Stimulated activated CD4-positive, alpha-beta T cell treated with anti-CD3 and anti-CD28 coated beads, Interleukin-1b, Interleukin-23, amount 100 ng/mL, for 24 hours (primary cell): ENCODE measurements around the gene FZR1.

Source experiments
- DNase-seq, 4 experiments: peaks; one replicate each; pipeline ENCODE4 v3.0.0-alpha.2; 2020; ENCODE audit warnings: low read depth in 4 of 4, low spot score in 1 of 4

Gene FZR1

DNA sequence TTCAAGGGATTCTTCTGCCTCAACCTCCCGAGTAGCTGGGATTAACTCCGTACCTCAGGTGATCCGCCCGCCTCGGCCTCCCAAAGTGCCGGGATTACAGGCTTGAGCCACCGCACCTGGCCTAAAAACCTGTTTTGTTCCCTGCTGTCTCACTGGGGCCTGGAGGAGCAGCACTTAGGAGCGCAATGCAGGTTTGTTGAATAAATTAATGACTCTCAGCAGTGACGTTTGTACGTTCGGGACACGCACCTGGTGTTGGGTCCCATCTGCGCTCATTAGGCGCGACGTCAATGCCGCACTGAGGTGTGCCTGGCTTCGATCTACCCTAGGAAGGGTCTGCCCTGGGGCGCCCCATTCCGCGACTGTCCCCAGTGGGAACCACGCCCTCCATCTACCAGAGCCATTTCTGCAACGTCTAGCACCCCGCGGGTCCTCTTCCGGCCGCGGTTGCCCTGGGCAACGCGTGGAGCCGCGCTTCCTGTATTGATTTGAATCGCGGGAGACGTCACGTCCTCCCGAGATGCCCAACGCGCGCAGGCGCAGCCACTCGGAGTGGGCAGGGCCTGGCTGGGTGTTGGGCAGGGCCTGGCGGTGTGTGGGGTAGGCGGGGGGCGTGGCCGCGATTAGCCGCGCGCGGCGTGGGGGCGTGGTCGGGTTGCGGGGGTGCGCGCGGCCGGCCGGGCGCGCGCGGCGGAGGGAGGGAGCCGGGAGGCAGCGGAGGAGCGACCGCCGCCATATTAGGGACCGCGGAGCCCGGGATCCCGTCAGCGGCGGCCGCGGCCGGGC, at the start of gene FZR1:
Gene FZR1, plus strand, starts transcription at position 714 of the 786 bp plus-strand sequence. CDS start 16,679 bp downstream, outside the sequence.
- DNase-seq: peak; percentile 96 to 99 (median 98)

DNA sequence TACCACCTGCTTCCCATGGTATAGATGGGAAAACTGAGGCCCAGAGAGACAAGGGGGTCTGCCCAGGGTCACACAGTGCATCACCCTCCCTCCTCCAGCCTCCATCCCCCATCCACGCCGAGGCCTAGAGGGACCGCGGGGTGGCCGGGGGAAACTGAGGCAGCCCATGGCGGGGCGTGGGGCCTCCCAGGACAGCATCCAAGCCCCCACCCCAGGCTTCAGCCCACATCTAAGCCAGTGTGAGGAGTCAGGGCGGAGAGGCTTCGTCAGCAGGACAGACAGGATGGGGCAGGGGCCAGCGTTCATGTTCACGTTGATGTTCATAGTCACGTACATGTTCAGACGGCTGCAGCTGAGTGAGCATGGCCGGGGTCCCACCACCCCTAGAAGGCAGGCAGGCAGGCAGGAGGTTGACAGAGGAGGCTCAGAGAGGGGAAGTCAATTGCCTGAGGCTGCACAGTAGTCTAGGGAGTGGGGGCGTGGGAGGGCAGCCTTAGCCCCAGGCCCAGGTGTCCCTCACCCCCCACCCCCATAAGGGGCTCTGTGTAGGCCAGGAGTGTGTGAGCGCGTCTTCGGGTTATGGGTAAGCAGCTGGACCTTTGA, 49.1 kb upstream of the FZR1 start:
- no peak for DNase-seq

DNA sequence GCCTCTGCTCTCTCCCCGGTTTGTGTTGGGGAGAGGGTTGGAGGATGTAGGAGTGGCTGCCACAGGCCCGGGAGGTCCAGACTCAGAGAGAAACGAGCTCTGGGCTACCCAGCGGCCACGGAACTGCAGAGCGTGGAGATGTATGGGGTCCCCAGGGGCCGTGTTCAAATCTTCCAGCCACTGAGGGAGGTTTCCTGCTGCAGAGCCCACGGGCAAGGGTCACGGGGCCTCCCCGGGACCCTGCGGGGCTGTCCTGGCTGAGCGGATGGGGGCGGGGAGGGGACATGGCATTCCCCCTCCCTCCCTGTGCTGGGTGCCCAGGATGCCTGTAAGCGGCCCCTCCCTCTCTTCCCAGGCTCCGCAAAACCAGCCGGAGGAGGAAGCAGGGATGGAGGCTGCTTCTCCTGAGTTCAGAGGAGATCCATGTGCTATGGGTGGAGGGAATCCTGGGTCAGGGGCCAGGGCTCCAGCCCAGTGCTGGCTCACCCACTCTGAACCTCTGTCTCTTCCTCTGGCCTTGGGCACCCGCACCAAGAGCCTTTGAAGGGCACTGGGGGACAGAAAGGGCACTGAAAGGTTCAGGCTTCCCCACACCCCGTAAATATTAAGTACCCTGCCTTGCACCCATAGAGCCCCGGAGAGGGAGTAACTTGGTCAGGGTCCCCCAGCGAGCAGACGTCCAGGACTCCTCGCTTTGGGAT, 48.4 kb upstream of the FZR1 start:
- DNase-seq: no peak

DNA sequence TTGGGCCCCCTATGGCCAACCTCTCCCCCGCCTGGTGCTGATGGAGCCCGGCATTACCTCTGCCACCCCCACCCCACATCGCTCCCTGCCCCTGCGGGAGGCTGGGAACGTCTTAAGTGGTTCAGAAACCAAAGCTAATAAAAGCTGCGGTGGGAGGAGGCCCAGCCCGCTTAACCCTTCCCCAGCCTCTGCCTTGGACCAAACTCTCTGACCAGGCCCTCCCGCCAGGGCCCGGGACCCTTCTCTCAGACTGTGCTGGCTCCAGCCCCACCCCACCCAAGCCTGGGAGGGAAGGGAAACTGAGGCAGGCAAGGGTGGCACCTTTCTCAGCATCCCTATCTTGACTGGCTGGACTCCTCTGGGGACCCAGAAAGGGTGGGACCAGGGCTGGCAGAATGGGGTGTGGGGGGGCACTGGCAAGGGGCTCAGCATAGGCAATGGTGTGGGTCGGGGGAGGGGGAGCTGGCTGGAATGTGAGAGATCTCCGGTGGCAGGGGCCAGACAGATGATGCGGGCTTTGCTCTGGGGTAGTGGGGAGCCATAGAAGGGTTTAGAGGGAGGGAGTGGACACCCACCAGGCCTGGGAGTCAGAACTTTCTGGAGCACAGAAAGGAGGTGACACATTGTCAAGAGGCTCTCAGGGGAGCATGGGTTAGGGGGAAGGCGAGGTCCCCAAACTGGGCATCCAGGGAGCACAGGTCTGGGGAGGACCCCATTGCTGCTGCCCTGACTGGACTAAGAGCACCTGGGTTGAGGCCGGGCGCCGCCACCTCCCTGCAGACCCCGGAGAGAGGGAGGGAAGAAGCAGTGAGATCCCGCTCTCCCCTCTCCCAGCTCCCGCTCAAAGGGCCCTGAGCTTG, 47.7 kb upstream of the FZR1 start:
- no peak for DNase-seq

DNA sequence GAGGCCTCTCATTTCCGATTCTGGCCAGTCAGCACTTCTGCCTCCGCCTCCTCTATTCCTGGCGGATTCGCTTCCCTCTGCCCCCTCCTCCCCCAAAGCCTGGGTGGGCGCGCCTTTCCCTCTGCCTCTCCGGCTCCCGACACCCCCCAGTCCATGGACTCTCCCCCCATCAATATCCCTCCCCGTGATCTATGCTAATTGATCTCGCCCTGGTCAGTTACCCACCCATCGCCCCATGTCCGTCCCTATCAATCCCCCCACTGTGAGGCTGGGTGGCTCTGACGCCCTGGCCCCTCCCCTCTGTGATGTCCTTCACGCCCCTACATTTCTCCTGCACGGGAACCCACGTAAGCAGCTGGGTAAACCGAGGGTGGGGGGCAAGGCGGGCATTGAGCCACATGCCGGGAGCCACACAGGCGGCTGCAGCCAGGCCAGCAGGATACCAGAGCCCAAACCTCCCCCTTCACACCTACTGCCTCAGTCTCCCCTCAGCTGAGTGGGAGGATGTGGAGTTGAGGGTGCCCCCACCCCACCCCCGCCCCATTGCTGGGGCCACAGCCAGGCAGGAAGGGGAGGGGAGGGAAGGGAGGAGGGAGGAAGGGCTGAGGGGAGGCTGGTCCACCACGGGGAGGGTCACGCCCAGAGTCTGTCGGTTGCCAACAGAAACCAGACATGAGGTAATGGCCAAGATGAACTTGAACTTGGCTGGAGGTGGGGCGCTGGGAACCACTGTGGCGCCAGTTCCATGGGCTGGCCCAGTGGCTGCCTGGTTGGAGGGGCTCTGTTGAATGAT, 46.8 kb upstream of the FZR1 start:
- no peak for DNase-seq

DNA sequence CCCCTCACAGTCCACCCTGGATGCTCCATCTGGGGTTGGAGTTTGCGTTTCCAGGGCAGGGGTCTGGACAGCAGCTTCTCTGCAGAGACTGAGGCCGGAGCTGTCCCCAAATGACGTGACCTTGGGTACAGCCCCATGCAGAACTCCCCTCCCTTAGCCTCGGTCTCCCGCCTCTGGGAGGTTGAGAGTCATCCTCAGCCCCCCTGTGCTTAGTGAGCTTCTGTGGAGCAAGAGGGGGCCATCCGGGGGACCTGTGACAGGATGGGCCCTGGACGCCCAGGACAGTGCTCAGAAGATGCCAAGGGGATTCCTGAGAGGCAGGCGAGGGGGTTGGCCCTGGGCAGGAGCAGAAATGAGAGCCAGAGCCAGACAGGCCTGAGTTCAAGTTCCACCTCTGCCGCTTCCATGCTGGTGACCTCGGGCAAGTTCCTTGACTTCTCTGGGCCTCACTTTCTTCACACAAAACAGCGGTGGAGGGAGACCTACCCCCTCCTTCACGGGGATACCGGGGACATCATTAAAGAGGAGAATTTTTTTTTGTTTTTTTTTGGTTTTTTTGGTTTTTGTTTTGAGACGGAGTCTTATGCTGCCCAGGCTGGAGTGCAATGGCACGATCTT, 46.0 kb upstream of the FZR1 start:
- DNase-seq: no peak

DNA sequence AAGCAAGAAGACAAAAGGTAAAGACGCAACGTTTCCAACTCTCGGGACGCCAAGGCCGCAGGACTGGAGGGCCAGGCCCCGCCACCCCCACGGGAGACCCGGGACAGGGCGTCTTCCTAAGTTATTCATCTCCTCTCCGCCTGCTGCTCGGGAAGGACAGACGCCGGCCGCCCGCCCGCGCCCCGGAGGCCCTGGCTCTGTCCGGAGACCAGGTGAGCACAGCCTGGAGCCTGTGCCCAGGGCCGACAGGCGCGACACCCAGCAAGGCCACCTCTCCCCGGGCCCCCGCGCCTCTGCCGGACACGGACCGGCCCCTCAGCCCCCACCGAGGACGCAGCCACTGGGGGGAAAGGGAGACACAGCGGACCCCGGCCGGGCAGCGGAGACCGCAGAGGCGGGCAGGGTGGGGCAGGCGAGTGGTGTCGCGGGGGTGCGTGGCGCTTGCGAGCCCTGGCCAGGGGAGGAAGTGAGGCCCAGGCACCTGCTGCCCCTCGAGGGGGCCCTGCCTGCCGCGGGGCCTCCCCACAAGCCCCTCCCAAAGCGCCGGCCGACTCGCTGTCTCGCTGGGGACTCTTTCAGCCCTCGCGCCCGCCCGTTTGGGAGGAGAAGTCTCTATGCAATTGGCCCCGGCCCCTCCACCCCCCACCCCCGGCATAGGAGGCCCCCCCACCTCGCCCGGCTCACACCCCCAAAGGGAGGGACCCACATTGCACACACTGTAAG, 43.0 kb upstream of the FZR1 start:
- no peak for DNase-seq

DNA sequence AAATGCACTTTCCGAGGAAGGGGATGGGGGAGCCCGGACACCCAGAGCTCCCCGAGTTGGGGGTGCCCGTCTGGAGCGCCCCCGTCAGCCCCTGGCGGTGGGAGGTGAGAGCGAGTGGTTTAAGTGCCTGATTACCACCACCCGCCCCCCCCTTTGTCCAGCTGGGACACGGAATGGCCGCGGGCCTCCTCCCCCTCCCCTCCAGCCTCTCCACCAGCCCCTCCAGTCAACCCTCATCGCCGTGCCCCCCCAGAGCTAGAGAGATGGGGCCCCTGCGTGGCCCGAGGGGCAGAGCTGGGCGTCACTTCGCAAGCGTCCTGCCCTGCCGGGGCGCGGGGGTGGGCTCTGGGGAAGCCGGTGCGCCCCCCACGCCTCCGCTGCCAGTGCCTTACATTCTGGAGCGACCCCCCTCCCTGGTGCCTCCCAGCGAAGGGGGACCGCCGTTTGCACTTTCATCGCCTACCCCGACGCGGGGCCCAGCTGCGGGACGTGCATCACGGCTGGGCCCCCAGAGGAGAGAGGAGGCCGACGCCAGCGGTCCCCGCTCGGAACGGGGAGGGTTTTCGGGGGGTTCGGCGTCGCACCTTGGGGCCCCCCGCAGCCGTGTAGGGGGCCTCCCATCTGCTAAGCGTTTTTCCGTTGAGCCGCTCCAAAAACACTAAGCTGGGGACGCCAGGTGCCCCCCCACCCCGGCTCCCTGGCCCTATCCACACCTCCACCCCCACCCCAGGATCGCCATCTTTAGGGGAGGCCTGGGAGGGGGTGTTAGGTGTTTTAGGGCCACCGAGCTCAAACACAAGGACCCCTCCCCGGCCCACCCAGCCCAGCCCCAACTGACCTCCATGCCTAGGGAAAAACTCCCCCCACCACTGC, 42.2 kb upstream of the FZR1 start:
- no peak for DNase-seq

DNA sequence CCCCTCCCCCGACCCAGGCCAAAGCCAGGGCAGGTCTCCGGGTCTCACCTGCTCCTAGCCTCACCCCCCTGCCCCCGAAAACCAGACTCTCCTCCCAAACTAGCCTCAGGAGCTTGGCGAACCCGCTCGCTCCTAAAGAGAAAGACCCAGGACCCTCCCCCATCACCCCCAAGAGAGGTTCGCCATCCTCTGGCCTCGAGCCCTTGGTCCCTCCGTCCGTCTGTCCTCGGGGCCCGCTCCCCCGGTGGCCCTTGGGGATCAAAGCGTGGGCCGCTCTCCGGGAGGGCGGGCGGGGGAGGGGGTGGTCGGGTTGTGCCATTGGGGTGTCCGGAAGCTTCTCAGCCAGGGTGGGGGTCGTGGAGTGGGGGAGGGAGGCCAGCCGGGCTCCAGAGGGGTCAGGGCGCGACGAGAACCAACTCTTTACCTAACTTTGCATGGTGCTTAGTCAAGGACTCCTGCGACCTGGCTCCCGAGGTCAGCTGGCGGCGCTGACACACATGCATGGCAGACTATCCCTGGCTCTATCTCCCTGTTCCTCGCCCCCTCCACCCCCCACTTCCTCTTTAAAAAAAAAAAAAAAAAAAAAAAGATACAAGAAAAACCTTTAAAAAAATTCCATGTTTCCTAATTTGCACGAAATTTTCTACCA, 41.4 kb upstream of the FZR1 start:
- no peak for DNase-seq

DNA sequence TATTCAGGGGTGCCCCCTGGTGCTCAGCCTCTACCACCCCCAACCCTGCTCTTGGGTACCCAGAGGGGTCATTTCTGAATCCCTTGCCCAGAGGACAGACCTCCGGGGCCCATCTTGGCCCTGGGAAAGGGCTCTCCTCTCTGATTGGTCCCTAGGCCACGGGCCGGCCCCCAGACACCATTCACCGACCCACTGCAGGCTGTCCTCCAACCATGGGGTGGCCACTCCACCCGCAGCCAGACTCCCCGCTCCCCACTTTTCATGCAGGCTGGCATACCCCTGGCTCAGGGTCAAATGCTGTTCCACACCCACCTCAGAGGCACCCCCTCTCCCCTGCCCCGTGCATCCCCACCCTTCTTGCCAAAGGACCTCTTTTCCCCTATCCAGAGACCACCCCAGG, 40.6 kb upstream of the FZR1 start:
- no peak for DNase-seq

DNA sequence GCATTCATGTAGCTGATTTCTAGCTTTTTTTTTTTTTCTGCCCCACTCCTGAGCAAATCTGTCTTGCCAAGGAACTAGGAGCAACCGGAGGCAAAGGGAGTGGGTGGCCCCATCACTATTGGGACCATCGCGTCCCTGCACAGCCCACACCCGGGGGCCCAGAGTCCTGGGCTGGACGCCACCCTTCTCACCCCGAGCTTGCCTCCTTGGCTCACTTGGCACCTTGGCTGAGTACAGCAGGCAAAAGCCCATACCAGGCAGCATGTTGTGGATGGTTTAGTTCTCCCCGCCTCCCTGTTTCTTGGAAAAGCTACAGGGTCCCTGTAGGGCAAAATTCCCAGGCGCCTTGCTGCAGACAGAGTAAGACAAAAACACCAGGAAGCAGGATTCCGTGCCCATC, 39.5 kb upstream of the FZR1 start:
- no peak for DNase-seq

DNA sequence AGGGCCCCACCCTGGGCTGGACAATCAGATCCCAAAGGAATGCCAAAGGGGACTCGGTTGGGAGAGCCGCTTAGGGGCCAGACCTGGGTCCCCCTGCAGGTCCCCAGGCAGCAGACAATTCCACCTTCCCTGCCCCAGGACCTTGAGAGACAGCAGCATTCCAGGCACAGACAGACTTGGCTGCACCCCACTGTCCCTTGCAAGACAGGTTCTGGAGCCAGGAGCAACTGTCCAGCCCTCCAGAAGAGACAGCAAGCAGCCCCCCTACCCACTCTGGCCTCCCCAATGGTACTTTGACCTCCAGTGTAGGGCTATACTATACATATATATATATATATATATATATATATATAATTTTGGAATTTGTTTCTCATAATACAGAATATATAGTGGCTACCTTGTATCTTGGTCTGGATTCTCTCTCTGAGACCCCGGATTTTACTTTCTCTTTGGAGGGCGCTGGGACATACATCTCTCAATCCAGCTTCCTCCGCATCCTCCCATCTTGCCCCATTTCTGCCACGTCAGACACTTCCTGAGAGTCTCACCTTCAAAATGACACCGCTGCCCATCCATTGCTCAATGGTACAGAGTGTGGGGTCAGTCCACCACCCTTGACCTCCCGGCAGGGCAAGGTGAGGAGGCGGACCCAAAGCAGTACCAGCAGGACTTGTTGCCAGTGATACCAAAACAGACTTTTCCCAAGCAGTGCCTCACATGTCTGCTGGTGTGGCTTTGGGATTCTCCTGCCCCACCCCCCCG, 38.5 kb upstream of the FZR1 start:
- DNase-seq: no peak

DNA sequence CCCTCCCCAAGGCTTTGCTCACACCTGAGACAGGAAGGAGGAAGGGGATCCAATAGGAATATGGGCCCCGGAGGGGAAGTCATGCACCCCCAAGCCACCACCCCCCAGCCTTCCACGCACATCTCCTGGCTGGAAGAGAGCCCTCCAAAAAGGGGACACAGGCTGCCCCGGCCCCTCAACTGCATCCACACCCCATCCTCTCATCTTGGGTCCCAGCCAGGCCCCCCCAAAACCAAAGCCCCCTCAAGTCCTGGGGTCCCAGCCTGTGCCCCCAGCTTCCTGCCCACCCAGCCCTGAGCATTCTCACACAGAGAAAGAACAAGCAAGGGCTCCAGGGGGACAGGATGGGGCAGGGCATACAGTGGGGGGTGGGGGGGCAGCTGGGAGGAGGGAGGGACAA, 37.9 kb upstream of the FZR1 start:
- DNase-seq: no peak

DNA sequence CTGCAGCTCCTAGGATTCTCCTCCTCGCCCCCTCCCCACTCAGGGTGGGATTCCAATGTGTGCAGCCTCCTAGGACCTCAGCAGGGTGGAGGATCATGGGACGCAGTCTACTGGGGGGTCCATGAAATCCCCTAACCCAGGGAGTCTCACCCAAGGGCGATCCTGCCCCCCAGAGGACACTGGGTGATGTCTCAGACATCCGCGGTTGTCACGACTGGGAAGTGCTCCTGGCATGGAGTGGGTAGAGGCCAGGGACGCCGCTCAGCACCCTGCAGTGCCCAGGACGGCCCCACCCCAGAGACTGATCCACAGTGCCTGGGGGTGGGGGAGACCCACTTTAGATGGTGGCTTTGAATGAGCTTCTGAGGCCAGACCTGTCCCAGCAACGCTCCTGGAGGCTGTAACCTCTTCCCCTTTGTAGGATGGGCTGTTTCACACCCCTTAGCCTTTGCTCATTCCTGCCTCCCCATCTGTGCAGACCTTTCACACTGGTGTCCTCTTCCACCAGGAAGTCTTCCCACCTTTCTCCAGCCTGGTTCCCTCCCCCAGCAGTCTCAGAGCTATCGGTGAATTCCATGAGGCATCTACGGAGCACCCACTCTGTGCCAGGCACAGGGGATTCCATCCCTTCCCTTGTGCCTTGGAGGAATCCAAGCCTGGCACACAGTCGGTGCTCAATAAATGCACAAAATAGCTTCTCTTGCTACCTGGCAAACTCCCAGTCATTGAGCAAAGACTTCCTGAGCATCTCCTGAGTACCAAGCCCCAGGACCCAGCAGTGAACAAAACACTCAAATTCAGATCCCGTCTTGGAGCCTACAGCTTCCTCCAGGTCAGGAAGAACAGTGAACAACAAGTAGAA, 36.2 kb upstream of the FZR1 start:
- DNase-seq: no peak

DNA sequence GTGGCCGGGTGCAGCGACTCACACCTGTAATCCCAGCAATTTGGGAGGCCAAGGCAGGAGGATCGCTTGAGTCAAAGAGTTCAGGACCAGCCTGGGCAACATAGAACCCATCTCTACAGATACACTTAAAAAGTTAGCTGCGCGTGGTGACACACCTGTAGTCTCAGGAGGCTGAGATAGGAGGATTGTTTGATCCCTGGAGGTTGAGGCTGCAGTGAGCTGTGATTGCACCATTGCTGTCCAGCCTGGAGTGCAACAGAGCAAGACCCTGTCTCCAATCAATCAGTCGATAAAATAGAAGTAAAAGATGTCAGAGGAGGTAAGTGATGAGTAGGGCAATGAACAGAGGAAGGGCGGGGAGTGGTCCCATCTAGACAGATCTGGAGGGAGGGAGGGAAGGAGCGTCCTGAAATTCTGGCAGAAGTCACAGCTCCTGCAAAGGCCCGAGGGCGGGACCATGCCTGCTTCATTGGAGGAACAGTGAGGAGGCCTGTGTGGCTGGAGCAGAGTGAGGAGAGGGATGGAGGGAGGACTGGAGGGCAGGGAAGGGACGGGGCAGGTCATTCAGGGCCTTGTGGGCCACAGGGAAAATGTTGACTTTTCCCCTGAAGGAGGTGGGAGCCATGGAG, 35.5 kb upstream of the FZR1 start:
- no peak for DNase-seq
